Effector memory CD8-positive, alpha-beta T cell (primary cell): Measurements from ENCODE around the gene MAPKAPK3.
A peak's percentile ranks its signal among the peaks of the same experiment; 100 is the strongest.
"Not testable (repeated sequence)": the region's sequence is repeated elsewhere in the genome, so short reads cannot be mapped to it uniquely, and the experiment has no call there.

Source experiments
- ATAC-seq: fragments of 150-1000 bp; cut with Tn5 transposase; replicated peaks from 2 replicates; pipeline ENCODE4 v1.10.0; 2021; ENCODE audit warnings: mild to moderate bottlenecking, moderate library complexity
- DNase-seq, 3 experiments: peaks; one replicate each; pipeline ENCODE4 v3.0.0; 2021
- H3K27ac Mint-ChIP-seq, 2 donors: one replicate each; pipeline ENCODE4 v1.8.0; 2022; ENCODE audit warnings: mild to moderate bottlenecking in 2 of 2, mixed read lengths in 2 of 2, moderate library complexity in 2 of 2
- H3K27me3 Mint-ChIP-seq, 2 donors: one replicate each; pipeline ENCODE4 v1.8.0; 2022; ENCODE audit warnings: mixed read lengths in 2 of 2
- H3K36me3 Mint-ChIP-seq: one replicate; pipeline ENCODE4 v1.8.0; 2022; ENCODE audit warnings: mild to moderate bottlenecking, moderate library complexity, mixed read lengths; ENCODE audit not compliant: insufficient read depth
- H3K4me1 Mint-ChIP-seq, 2 donors: one replicate each; pipeline ENCODE4 v1.8.0; 2022; ENCODE audit warnings: low read depth in 2 of 2, mixed read lengths in 2 of 2
- H3K4me3 Mint-ChIP-seq, 2 donors: one replicate each; pipeline ENCODE4 v1.8.0; 2022; ENCODE audit warnings: mild to moderate bottlenecking in 2 of 2, mixed read lengths in 2 of 2, moderate library complexity in 2 of 2
- H3K9me3 Mint-ChIP-seq, 2 donors: one replicate each; pipeline ENCODE4 v1.8.0; 2022; ENCODE audit warnings: mixed read lengths in 2 of 2

Gene MAPKAPK3

GRCh38 chr3:50665081-50665840, 48.3 kb downstream of the MAPKAPK3 start:
- H3K4me1 Mint-ChIP-seq, result peaks cover 7 to 8% of the 10 kb centered on the region in 2 donors
- ATAC-seq (no peak), DNase-seq (no peak)
- H3K27me3 Mint-ChIP-seq, result peaks cover 5 to 20% of the 10 kb centered on the region in 2 donors
- H3K9me3 Mint-ChIP-seq, result no peaks in the 10 kb centered on the region
- peak overlapping the region; percentile 1 to 65 for H3K27ac Mint-ChIP-seq
- no peak overlapping the region for H3K4me3 Mint-ChIP-seq
- peaks cover 3% of the 10 kb centered on the region for H3K36me3 Mint-ChIP-seq

- Mint-ChIP-seq H3K27ac (peak overlapping the region in 1 of 2 donors; percentile 65), H3K27me3 (peaks cover 5 to 20% of the 10 kb centered on the region in 2 donors)
- not testable (repeated sequence) for H3K9me3 Mint-ChIP-seq, H3K36me3 Mint-ChIP-seq, H3K4me3 Mint-ChIP-seq, H3K4me1 Mint-ChIP-seq, ATAC-seq, DNase-seq
Observed at GRCh38 chr3:50665841-50666115, 48.8 kb downstream of the MAPKAPK3 start.

DNA sequence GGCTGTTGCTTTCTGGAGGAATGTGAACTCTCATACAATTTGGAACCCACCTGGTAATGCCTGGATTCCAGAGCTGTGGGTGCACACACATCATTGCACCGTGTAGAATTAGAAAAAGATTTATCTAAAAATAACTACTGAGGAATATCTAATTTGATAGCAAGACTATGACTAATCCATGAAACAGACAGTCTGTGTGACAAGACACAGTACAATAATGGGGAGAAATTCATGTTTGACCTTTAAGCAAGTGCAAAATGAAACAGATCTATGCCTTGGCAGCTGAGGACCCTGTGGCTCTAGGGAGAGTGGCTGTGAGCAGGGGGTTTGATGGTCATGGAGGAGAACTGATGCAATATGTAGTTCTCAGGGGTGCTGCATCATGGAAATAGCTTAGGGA, 49.9 kb downstream of the MAPKAPK3 start:
- H3K9me3 Mint-ChIP-seq, result no peaks in the 10 kb centered on the region
- DNase-seq (no peak), ATAC-seq (no peak)
- peaks cover 3% of the 10 kb centered on the region for H3K36me3 Mint-ChIP-seq
- peaks cover 1 to 14% of the 10 kb centered on the region in 2 donors for H3K27me3 Mint-ChIP-seq
- H3K4me3 Mint-ChIP-seq, result no peak overlapping the region
- H3K4me1 Mint-ChIP-seq, result peaks cover 7 to 8% of the 10 kb centered on the region in 2 donors
- H3K27ac Mint-ChIP-seq, result no peak overlapping the region

- DNase-seq (no peak), ATAC-seq (no peak)
- Mint-ChIP-seq H3K27me3 (peaks cover 7 to 35% of the 10 kb centered on the region in 2 donors), H3K4me3 (no peak overlapping the region), H3K9me3 (no peaks in the 10 kb centered on the region), H3K27ac (no peak overlapping the region), H3K4me1 (peaks cover 0 to 4% of the 10 kb centered on the region in 2 donors), H3K36me3 (peaks cover 7% of the 10 kb centered on the region)
Observed at GRCh38 chr3:50671331-50671730, 54.4 kb downstream of the MAPKAPK3 start.

- H3K4me1 Mint-ChIP-seq, result peaks cover 0 to 4% of the 10 kb centered on the region in 2 donors
- peaks cover 7% of the 10 kb centered on the region for H3K36me3 Mint-ChIP-seq
- H3K4me3 Mint-ChIP-seq, result no peak overlapping the region
- no peak for DNase-seq
- H3K27me3 Mint-ChIP-seq, result peaks cover 11 to 25% of the 10 kb centered on the region in 2 donors
- H3K9me3 Mint-ChIP-seq, result no peaks in the 10 kb centered on the region
- H3K27ac Mint-ChIP-seq, result no peak overlapping the region
- ATAC-seq, result no peak
Observed at GRCh38 chr3:50672656-50673055, 55.7 kb downstream of the MAPKAPK3 start.

GRCh38 chr3:50673931-50674330, 57.0 kb downstream of the MAPKAPK3 start:
- ATAC-seq (no peak), DNase-seq (no peak)
- Mint-ChIP-seq H3K36me3 (peaks cover 7% of the 10 kb centered on the region), H3K9me3 (no peaks in the 10 kb centered on the region), H3K4me1 (peaks cover 0 to 4% of the 10 kb centered on the region in 2 donors), H3K4me3 (peak overlapping the region; percentile 75), H3K27ac (peak overlapping the region in 1 of 2 donors; percentile 7), H3K27me3 (peaks cover 16 to 34% of the 10 kb centered on the region in 2 donors)

- Mint-ChIP-seq H3K9me3 (no peaks in the 10 kb centered on the region), H3K4me3 (peak within 1 kb of the TSS; percentile 75 to 78), H3K27me3 (peaks cover 21 to 34% of the 10 kb centered on the region in 2 donors), H3K27ac (peak within 1 kb of the TSS in 1 of 2 donors; percentile 7), H3K36me3 (peaks cover 4% of the 10 kb centered on the region), H3K4me1 (peaks cover 0 to 4% of the 10 kb centered on the region in 2 donors)
- peak; percentile 90 for ATAC-seq
- peak; percentile 49 to 59 (median 50) for DNase-seq
Observed at GRCh38 chr3:50674349-50675178, 57.6 kb downstream of the MAPKAPK3 start, which contains the start of gene DOCK3. Gene DOCK3, plus strand, starts transcription at chr3:50674927. Its CDS starts 337 bp downstream, at chr3:50675264.

DNA sequence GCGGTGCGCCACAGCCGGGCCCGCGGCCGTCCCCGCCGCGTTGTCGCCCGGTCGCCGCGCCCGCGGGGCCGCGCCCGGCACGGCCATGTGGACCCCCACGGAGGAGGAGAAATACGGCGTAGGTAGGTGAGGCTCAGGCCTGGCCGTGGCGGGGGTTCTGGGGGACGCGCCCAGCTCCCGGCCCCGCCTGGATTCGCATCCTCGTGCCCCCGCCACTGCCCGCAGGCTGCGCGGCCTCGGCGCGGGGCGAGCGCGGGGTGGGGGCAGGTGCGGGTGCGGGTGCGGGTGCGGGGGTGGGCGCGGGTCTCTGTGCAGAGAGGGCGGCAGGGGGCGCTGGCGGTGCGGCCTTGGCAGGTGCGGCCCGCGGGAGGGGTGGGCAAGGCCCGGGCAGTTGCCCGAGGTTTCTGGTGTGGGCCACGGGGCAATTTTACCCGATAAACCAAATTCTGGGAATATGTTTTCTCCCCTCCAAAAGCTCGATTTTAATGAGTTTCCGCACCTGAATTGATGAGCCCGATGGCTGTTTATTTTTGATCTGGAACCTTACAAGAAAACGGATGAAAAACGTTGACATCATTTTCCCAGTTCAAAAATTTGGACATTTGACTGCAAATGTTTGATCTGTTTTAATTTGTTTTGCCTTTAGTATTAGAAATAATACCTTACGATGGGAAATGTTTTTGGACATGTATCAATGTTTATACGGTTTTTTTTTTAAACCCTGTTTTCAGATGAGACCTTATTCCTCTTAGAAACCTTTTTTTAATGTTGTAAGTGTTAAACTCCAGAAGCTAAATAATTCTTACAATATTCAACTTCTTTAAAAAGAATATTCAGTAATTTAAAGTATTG, 58.5 kb downstream of the MAPKAPK3 start:
- Mint-ChIP-seq H3K9me3 (no peaks in the 10 kb centered on the region), H3K27me3 (peaks cover 24 to 34% of the 10 kb centered on the region in 2 donors), H3K27ac (no peak overlapping the region), H3K4me1 (peaks cover 0 to 4% of the 10 kb centered on the region in 2 donors), H3K36me3 (peaks cover 4% of the 10 kb centered on the region), H3K4me3 (peak overlapping the region; percentile 62 to 78)
- ATAC-seq (peak; percentile 47), DNase-seq (peak; percentile 28 to 33 (median 32))

- Mint-ChIP-seq H3K27me3 (peaks cover 29 to 34% of the 10 kb centered on the region in 2 donors), H3K4me3 (peak overlapping the region; percentile 62 to 78), H3K9me3 (no peaks in the 10 kb centered on the region), H3K36me3 (peaks cover 4% of the 10 kb centered on the region), H3K27ac (no peak overlapping the region), H3K4me1 (peaks cover 0 to 4% of the 10 kb centered on the region in 2 donors)
- DNase-seq (no peak), ATAC-seq (no peak)
Observed at GRCh38 chr3:50676031-50676705, 59.2 kb downstream of the MAPKAPK3 start.

- H3K4me1 Mint-ChIP-seq, result peaks cover 0 to 8% of the 10 kb centered on the region in 2 donors
- H3K9me3 Mint-ChIP-seq, result no peaks in the 10 kb centered on the region
- no peak overlapping the region for H3K4me3 Mint-ChIP-seq
- ATAC-seq (peak; percentile 39), DNase-seq (no peak)
- no peak overlapping the region for H3K27ac Mint-ChIP-seq
- peaks cover 12 to 25% of the 10 kb centered on the region in 2 donors for H3K27me3 Mint-ChIP-seq
- H3K36me3 Mint-ChIP-seq, result no peaks in the 10 kb centered on the region
Observed at GRCh38 chr3:50687127-50687751, 70.3 kb downstream of the MAPKAPK3 start.

DNA sequence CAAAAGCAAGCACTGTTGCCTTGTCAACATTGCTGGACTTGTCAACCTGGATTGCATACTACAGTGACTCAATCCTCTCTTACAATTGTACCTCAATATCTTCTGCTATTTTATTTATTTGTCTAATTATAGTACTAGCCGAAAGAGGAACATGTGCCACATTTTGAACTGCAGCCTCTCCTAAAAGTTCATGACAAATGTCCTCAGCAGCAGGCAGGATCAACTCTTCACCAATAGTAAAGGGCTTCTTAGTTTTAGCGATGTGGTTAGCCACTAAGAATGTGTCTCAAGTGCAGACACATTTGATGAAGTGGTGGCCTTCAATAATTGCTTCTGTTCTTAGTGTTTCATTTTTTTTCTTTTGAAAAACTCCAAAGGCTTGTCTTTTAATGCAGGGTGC, 71.0 kb downstream of the MAPKAPK3 start:
- ATAC-seq (no peak), DNase-seq (no peak)
- Mint-ChIP-seq H3K36me3 (no peaks in the 10 kb centered on the region), H3K27me3 (peaks cover 12 to 21% of the 10 kb centered on the region in 2 donors), H3K9me3 (no peaks in the 10 kb centered on the region), H3K4me3 (no peak overlapping the region), H3K27ac (peak overlapping the region in 1 of 2 donors; percentile 72), H3K4me1 (peaks cover 0 to 8% of the 10 kb centered on the region in 2 donors)

DNA sequence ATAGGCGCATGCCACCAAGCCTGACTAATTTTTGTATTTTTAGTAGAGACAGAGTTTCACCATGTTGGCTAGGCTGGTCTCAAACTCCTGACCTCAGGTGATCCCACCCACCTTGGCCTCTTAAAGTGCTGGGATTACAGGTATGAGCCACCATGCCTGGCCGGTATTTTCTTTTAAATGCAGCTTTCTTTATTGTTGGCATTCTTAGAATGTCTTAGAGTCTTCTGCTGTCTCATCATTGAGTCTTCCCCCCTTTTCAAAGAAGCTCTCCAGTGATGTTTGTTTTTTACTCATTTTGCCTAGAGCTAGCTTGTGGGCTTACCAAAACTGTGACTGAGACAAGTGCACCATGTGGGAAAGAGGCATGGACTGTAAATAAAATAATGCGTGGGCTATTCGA, 71.7 kb downstream of the MAPKAPK3 start:
- DNase-seq, H3K4me3 Mint-ChIP-seq, ATAC-seq, H3K9me3 Mint-ChIP-seq, H3K36me3 Mint-ChIP-seq, H3K4me1 Mint-ChIP-seq, H3K27ac Mint-ChIP-seq: not testable (repeated sequence)
- peaks cover 12 to 19% of the 10 kb centered on the region in 2 donors for H3K27me3 Mint-ChIP-seq
